Endothelial cell of umbilical vein (primary cell): Measurements from ENCODE around the gene UBN2. TPM values are rescaled to one million over a fixed set of nuclear protein-coding genes. Genes with fewer than 3 reads are reported as not detected.

Source experiments
- BruUV-seq: library from RNA; stranded (reverse); fragments of 400-500 nt; replicated peaks from 2 replicates; lab custom pipeline; 2021; lab: Mats Ljungman, UMichigan
- CTCF ChIA-PET: fragments of 300-600, 350-600 bp; sonication (Branson Sonifier 250); formaldehyde crosslinking; loops from one replicate; lab custom pipeline; 2021; ENCODE audit warnings: antibody characterized with exemption, inconsistent platforms; lab: Charles Lee
- POLR2A ChIA-PET: fragments of 300-600, 350-600 bp; sonication (Branson Sonifier 250); formaldehyde crosslinking; loops from one replicate; lab custom pipeline; 2021; ENCODE audit warnings: antibody characterized with exemption, inconsistent platforms; lab: Charles Lee
- DNase-seq: peaks from one replicate; pipeline ENCODE4 v3.0.0-alpha.2; 2011; ENCODE audit warnings: low read depth, low spot score
- FAIRE-seq: peaks from 2 replicates; lab custom pipeline; 2011; peaks lifted over from hg19 to GRCh38; lab: Jason Lieb, UNC
- H2AFZ ChIP-seq: 2 replicates; pipeline ENCODE4 v1.6.0; 2012; ENCODE audit warnings: low read depth, low read length, control low read depth, inconsistent platforms
- H3K27ac ChIP-seq: 2 replicates; pipeline ENCODE4 v1.5.1; 2011; ENCODE audit warnings: low read depth, mild to moderate bottlenecking, control low read depth, low read length, moderate library complexity; ENCODE audit not compliant: insufficient read depth
- H3K27me3 ChIP-seq, 2 experiments: 2 replicates each; pipeline versions ENCODE4 v1.6.0 to v1.6.1; 2011; ENCODE audit warnings: low read length in 2 of 2, mixed read lengths in 1 of 2; ENCODE audit not compliant: control insufficient read depth in 2 of 2, insufficient read depth in 2 of 2
- H3K36me3 ChIP-seq, 2 experiments: 2 replicates in 1 of 2; 3 replicates in 1 of 2; pipeline ENCODE4 v1.5.1; 2011; ENCODE audit warnings: low read length in 2 of 2, mild to moderate bottlenecking in 1 of 2, moderate library complexity in 1 of 2; ENCODE audit not compliant: control insufficient read depth in 2 of 2, insufficient read depth in 2 of 2; ENCODE audit errors: extremely low read depth in 1 of 2
- H3K4me1 ChIP-seq: 3 replicates; pipeline ENCODE4 v1.5.1; 2011; ENCODE audit warnings: mild to moderate bottlenecking, low read length; ENCODE audit not compliant: control insufficient read depth, insufficient read depth; ENCODE audit errors: extremely low read depth
- H3K4me2 ChIP-seq: 2 replicates; pipeline ENCODE4 v1.6.1; 2011; ENCODE audit warnings: low read length, control low read depth, mixed read lengths; ENCODE audit not compliant: insufficient read depth
- H3K4me3 ChIP-seq, 3 experiments: fragments of 200-600 bp in 1 of 3; sonication (generic), shearing (Covaris generic) in 1 of 3; replicated peaks in 1 of 3; 2 replicates each; pipeline ENCODE4 v1.5.1; 2011 to 2016; ENCODE audit warnings: control low read depth in 3 of 3, low read length in 3 of 3, mild to moderate bottlenecking in 2 of 3, inconsistent platforms in 1 of 3, low read depth in 1 of 3, moderate library complexity in 1 of 3; ENCODE audit not compliant: insufficient read depth in 1 of 3
- H3K79me2 ChIP-seq: 2 replicates; pipeline ENCODE4 v1.6.0; 2012; ENCODE audit warnings: low read length, inconsistent platforms; ENCODE audit not compliant: control insufficient read depth, insufficient read depth
- H3K9ac ChIP-seq: replicated peaks from 2 replicates; pipeline ENCODE3; 2011; ENCODE audit warnings: low read length, control low read depth; ENCODE audit not compliant: insufficient read depth; ENCODE audit errors: extremely low read depth
- H3K9me1 ChIP-seq: replicated peaks from 3 replicates; pipeline ENCODE4 v1.6.0; 2011; ENCODE audit warnings: mild to moderate bottlenecking, low read length; ENCODE audit not compliant: control insufficient read depth, insufficient read depth; ENCODE audit errors: extremely low read depth
- H3K9me3 ChIP-seq: replicated peaks from 2 replicates; pipeline ENCODE4 v1.5.1; 2012; ENCODE audit warnings: low read length, inconsistent platforms; ENCODE audit not compliant: control insufficient read depth, insufficient read depth
- H4K20me1 ChIP-seq: replicated peaks from 2 replicates; pipeline ENCODE3; 2011; ENCODE audit warnings: mild to moderate bottlenecking, low read length; ENCODE audit not compliant: control insufficient read depth, insufficient read depth; ENCODE audit errors: extremely low read depth
- EZH2 ChIP-seq: IDR thresholded peaks from 2 replicates; pipeline ENCODE4 v1.6.1; 2012; ENCODE audit warnings: borderline replicate concordance, low read depth, mild to moderate bottlenecking, moderate library complexity, low read length, inconsistent platforms; ENCODE audit not compliant: severe bottlenecking
- FOS ChIP-seq: IDR thresholded peaks from 2 replicates; pipeline ENCODE4 v1.6.1; 2011; ENCODE audit warnings: mild to moderate bottlenecking, low read length, moderate library complexity, borderline replicate concordance; ENCODE audit not compliant: insufficient read depth
- GATA2 ChIP-seq: IDR thresholded peaks from 2 replicates; pipeline ENCODE4 v1.7.0; 2011; ENCODE audit warnings: low read depth, mild to moderate bottlenecking, moderate library complexity, mixed read lengths, low read length; ENCODE audit not compliant: insufficient read length, insufficient read depth
- JUN ChIP-seq: IDR thresholded peaks from 2 replicates; pipeline ENCODE4 v1.6.1; 2011; ENCODE audit warnings: borderline replicate concordance, low read depth; ENCODE audit not compliant: insufficient read length, insufficient read depth
- MAX ChIP-seq: IDR thresholded peaks from 2 replicates; pipeline ENCODE4 v1.6.1; 2011; ENCODE audit not compliant: insufficient read depth, insufficient read length
- MYC ChIP-seq: IDR thresholded peaks from one replicate; pipeline ENCODE4 v1.6.1; 2011; ENCODE audit warnings: mild to moderate bottlenecking, low read depth, low read length
- POLR2A ChIP-seq: IDR thresholded peaks from 2 replicates; pipeline ENCODE4 v1.6.1; 2012; ENCODE audit warnings: low read depth, mild to moderate bottlenecking, control low read depth, low read length
- POLR2AphosphoS5 ChIP-seq: IDR thresholded peaks from 2 replicates; pipeline ENCODE4 v1.6.1; 2012; ENCODE audit warnings: low read depth, mild to moderate bottlenecking, control low read depth, low read length, moderate library complexity; ENCODE audit not compliant: insufficient read depth
- dilution Hi-C: fragments of 300-500 bp; cut with MboI; formaldehyde crosslinking; loops from one replicate; pipeline ENCODE4 v1.15.0; 2019; ENCODE audit warnings: low sequenced_read_pairs; ENCODE audit not compliant: extremely low pct_ligation_motif_present
- intact Hi-C: fragments of 100-400 bp; cut with micrococcal nuclease; formaldehyde crosslinking; loops from one replicate; pipeline ENCODE4 v1.10.0; 2022
- polyA plus RNA-seq, 4 experiments: library from polyadenylated mRNA; depleted of rRNA in 3 of 4; stranded (reverse) in 3 of 4; unstranded in 1 of 4; fragments of >200 nt; gene quantifications; 2 replicates each; pipeline versions ENCODE4 v1.2.1 to v1.2.3, GENCODE V29; 2011 to 2012; ENCODE audit warnings: missing spikeins in 1 of 4
- total RNA-seq: library from RNA; stranded (reverse); gene quantifications from 2 replicates; pipeline ENCODE4 v1.2.3, GENCODE V29; 2021
- TF ChIP-seq, protein P1 (sequence below), 2 donors: IDR thresholded peaks; 1 replicate in 1 of 2; 2 replicates in 1 of 2; pipeline ENCODE4 v1.5.1; 2011; ENCODE audit warnings: low read length in 2 of 2, mild to moderate bottlenecking in 2 of 2, moderate library complexity in 2 of 2, control low read depth in 1 of 2, inconsistent platforms in 1 of 2, low read depth in 1 of 2; ENCODE audit not compliant: insufficient read depth in 1 of 2; ENCODE audit errors: extremely low read depth in 1 of 2

The UBN2 gene
- total and polyA plus RNA-seq, 2 donors (not counting 3 experiments of a cell fraction or from before 2014, with no cell fraction given) = 2.2 to 14.2 TPM

DNA sequence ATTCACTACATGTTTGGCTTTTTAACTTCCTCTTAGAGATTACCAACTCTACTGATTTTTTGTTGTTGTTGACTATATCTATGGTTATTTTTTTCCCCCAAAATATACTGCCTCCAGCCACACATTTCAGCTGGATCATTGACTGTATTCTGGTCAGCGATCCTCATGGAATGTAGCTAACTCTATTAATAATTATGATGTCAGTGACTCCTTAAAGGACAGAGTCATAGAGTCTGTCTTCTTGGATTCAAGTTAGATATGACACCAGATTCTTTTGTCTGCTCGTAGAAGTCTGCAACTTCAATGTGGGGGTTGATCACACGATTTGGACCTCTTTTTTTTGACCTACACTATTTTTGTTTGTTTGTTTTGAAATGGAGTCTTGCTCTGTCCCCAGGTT is 33.2 kb downstream of the UBN2 start:
- POLR2A ChIA-PET = no interaction called here
- FAIRE-seq (no peak), DNase-seq (no peak)

More for the DNA sequence above, 33.2 kb downstream of the UBN2 start:
- H3K27ac ChIP-seq = no peak overlapping the region
- H3K9me3 ChIP-seq = no peaks in the 10 kb centered on the region
- CTCF ChIA-PET = no interaction called here
- H3K9ac ChIP-seq = no peak overlapping the region
- H3K4me2 ChIP-seq = no peak overlapping the region
- BruUV-seq = no TSS peak
- H3K27me3 ChIP-seq = no peaks in the 10 kb centered on the region
- H3K4me1 ChIP-seq = no peaks in the 10 kb centered on the region
- TF ChIP-seq POLR2A (no peak), FOS (no peak), EZH2 (no peak), MAX (no peak), GATA2 (no peak), JUN (no peak), MYC (no peak), POLR2AphosphoS5 (no peak)
- TF ChIP-seq, protein P1, sequence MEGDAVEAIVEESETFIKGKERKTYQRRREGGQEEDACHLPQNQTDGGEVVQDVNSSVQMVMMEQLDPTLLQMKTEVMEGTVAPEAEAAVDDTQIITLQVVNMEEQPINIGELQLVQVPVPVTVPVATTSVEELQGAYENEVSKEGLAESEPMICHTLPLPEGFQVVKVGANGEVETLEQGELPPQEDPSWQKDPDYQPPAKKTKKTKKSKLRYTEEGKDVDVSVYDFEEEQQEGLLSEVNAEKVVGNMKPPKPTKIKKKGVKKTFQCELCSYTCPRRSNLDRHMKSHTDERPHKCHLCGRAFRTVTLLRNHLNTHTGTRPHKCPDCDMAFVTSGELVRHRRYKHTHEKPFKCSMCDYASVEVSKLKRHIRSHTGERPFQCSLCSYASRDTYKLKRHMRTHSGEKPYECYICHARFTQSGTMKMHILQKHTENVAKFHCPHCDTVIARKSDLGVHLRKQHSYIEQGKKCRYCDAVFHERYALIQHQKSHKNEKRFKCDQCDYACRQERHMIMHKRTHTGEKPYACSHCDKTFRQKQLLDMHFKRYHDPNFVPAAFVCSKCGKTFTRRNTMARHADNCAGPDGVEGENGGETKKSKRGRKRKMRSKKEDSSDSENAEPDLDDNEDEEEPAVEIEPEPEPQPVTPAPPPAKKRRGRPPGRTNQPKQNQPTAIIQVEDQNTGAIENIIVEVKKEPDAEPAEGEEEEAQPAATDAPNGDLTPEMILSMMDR (IDR thresholded peaks at IDR 0.05; ENCODE audit: extremely low read depth in 1 of 2, insufficient read depth in 1 of 2, low read depth in 1 of 2, low read length in 2 of 2) = no peak
- peaks cover 2 to 3% of the 10 kb centered on the region in 2 experiments for H3K36me3 ChIP-seq
- intact Hi-C loops = no loop called here
- H3K9me1 ChIP-seq = no peaks in the 10 kb centered on the region
- H3K79me2 ChIP-seq = no peaks in the 10 kb centered on the region
- no peak overlapping the region for H2AFZ ChIP-seq
- dilution Hi-C loops = no loop called here
- no peaks in the 10 kb centered on the region for H4K20me1 ChIP-seq
- H3K4me3 ChIP-seq = no peak overlapping the region
